ENCODE measurements around the gene SH3GL1. TPM values are rescaled to one million over a fixed set of nuclear protein-coding genes. Genes with fewer than 3 reads are reported as not detected.

The SH3GL1 gene, protein sequence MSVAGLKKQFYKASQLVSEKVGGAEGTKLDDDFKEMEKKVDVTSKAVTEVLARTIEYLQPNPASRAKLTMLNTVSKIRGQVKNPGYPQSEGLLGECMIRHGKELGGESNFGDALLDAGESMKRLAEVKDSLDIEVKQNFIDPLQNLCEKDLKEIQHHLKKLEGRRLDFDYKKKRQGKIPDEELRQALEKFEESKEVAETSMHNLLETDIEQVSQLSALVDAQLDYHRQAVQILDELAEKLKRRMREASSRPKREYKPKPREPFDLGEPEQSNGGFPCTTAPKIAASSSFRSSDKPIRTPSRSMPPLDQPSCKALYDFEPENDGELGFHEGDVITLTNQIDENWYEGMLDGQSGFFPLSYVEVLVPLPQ
- total RNA-seq, result 10 to 100 TPM; 48.2 to 67.7 (median 53.0) TPM

DNA sequence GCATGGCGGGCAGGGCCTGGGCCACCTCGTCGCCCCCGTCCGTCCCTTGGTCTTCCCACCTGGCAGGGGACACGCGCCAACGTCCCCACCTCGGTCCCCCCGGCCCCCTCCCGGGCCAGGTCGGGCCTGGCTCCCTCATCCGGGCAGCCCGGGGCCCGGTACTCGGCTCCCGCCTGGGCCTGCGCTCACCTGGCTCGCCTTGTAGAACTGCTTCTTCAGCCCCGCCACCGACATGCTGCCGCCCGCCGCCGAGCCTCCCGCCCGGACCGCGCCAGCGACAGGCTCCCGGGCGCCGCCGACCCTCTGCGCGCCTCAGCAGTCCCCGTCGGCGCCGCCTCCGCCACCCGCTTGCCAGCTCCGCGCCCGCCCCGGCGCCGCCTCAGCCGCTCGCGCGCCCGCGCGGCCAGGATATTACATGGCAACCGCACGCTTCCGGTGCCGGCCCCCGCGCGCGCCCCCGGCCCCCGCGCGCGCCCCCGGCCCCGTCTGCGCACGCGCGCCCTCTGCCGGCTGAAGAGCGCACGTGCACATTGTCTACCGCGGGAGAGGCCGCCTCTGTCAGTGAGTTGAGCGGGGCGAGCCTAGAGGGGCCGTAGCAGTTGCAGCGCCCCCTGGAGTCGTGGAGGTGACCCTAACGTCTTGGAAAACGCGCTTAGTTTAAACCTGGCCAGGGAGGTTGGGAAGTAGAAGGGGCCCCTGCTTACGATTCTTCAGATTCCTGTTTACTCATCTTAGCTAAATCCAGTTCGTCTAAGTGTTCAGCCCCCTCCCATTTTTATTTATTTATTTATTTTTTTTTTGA, at the start of gene SH3GL1:
TSS of gene SH3GL1 (minus strand) at position 413 of the 802 bp plus-strand sequence. CDS start at position 234, 179 bp downstream.
- H3K9me3 ChIP-seq, result no peaks in the 10 kb centered on the region
- WGBS, 2 donors (ENCODE audit: low coverage in 1 of 2), result 2 to 4% methylated on average over 4 to 9 of the region's 90 CpGs
- peaks cover 3 to 71% (median 30%) of the 10 kb centered on the region in 3 donors for H3K4me1 ChIP-seq
- peak; percentile 79 for ATAC-seq
- H3K27ac ChIP-seq, result peak within 1 kb of the TSS; percentile 96 to 99 (median 98)
- no peaks in the 10 kb centered on the region for H3K27me3 ChIP-seq
- H3K4me3 ChIP-seq, result peak within 1 kb of the TSS; percentile 84 to 97
- H3K36me3 ChIP-seq, result peaks cover 0 to 9% of the 10 kb centered on the region in 2 donors
- peak; percentile 60 to 88 for TF ChIP-seq POLR2A (IDR thresholded peaks at IDR 0.05)
- TF ChIP-seq, protein P1, sequence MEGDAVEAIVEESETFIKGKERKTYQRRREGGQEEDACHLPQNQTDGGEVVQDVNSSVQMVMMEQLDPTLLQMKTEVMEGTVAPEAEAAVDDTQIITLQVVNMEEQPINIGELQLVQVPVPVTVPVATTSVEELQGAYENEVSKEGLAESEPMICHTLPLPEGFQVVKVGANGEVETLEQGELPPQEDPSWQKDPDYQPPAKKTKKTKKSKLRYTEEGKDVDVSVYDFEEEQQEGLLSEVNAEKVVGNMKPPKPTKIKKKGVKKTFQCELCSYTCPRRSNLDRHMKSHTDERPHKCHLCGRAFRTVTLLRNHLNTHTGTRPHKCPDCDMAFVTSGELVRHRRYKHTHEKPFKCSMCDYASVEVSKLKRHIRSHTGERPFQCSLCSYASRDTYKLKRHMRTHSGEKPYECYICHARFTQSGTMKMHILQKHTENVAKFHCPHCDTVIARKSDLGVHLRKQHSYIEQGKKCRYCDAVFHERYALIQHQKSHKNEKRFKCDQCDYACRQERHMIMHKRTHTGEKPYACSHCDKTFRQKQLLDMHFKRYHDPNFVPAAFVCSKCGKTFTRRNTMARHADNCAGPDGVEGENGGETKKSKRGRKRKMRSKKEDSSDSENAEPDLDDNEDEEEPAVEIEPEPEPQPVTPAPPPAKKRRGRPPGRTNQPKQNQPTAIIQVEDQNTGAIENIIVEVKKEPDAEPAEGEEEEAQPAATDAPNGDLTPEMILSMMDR (IDR thresholded peaks at IDR 0.05), result peak in 3 of 4 experiments; percentile 88 to 99 (median 98)
- TF ChIP-seq EP300 (IDR thresholded peaks at IDR 0.05), result no peak
- peak; percentile 57 for TF ChIP-seq POLR2AphosphoS5 (IDR thresholded peaks at IDR 0.05)

DNA sequence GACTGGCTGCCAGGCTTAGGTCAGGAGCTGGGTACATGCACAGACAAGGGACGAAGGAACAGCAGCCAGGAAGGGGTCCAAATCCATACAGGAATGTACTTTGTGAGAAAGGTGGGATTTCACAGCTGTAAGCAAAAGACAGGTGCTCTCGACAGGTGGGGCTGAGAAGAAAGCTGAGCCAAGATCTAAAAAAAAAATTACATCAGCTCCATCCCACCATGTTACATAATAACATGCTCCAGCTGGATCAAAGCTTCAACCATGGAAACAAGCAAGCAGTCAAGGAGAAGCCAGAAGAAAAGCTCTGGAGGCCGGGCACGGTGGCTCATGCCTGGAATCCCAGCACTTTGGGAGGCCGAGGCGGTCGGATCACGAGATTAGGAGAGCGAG, 49.3 kb upstream of the SH3GL1 start:
- H3K9me3 ChIP-seq, result no peaks in the 10 kb centered on the region
- TF ChIP-seq, protein P1 (IDR thresholded peaks at IDR 0.05), result no peak
- TF ChIP-seq EP300 (IDR thresholded peaks at IDR 0.05) (no peak), POLR2A (IDR thresholded peaks at IDR 0.05) (no peak), POLR2AphosphoS5 (IDR thresholded peaks at IDR 0.05) (no peak)
- ATAC-seq, result no peak
- H3K27ac ChIP-seq, result peak overlapping the region; percentile 15 to 85 (median 76)
- H3K4me1 ChIP-seq, result peaks cover 0 to 41% (median 12%) of the 10 kb centered on the region in 3 donors
- no peaks in the 10 kb centered on the region for H3K27me3 ChIP-seq
- peaks cover 0 to 100% of the 10 kb centered on the region in 2 donors for H3K36me3 ChIP-seq
- no peak overlapping the region for H3K4me3 ChIP-seq
- 50% methylated on average over 9 of the region's 9 CpGs; no CpG with 5 or more reads in 1 of the 2 donors for WGBS, 2 donors (ENCODE audit: low coverage in 1 of 2)

DNA sequence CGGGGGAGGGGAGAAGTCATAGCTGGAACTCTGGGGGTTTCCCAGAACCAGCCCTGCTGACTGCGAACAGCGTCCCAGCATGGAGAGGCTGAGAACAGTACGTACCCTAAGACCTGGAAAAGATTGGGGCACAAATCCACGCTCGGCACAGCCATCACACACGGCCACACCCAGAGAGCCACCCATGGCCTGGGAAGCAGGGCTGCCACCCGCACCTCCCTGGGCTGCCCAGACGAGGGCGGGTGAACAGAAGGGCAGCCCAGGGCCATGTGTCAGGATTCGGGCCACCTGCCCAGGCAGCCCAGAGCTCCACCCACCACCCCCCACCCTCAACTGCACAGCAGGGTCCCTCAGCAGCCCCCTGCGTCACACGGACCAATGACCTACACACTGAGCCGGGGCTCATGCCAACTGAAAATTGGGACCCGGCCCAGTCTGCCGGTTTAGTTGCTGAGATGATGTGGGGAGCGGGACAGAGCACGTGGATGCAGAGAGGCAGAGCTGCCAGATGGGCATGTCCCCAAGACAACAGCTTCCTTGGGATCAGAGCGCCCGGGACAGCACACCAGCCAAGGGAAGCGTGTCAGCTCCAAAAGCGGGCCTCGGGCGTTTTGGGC, 48.8 kb upstream of the SH3GL1 start:
- H3K4me1 ChIP-seq, result peaks cover 0 to 36% (median 12%) of the 10 kb centered on the region in 3 donors
- TF ChIP-seq, protein P1 (IDR thresholded peaks at IDR 0.05), result peak in 3 of 4 experiments; percentile 29 to 39 (median 34)
- TF ChIP-seq POLR2A (IDR thresholded peaks at IDR 0.05) (no peak), POLR2AphosphoS5 (IDR thresholded peaks at IDR 0.05) (peak; percentile 20), EP300 (IDR thresholded peaks at IDR 0.05) (no peak)
- ATAC-seq, result peak; percentile 82
- no peak overlapping the region for H3K4me3 ChIP-seq
- no peaks in the 10 kb centered on the region for H3K9me3 ChIP-seq
- 0 to 24% methylated on average over 1 to 8 of the region's 24 CpGs for WGBS, 2 donors (ENCODE audit: low coverage in 1 of 2)
- H3K27me3 ChIP-seq, result no peaks in the 10 kb centered on the region
- H3K27ac ChIP-seq, result peak overlapping the region; percentile 72 to 85 (median 76)
- peaks cover 0 to 100% of the 10 kb centered on the region in 2 donors for H3K36me3 ChIP-seq

DNA sequence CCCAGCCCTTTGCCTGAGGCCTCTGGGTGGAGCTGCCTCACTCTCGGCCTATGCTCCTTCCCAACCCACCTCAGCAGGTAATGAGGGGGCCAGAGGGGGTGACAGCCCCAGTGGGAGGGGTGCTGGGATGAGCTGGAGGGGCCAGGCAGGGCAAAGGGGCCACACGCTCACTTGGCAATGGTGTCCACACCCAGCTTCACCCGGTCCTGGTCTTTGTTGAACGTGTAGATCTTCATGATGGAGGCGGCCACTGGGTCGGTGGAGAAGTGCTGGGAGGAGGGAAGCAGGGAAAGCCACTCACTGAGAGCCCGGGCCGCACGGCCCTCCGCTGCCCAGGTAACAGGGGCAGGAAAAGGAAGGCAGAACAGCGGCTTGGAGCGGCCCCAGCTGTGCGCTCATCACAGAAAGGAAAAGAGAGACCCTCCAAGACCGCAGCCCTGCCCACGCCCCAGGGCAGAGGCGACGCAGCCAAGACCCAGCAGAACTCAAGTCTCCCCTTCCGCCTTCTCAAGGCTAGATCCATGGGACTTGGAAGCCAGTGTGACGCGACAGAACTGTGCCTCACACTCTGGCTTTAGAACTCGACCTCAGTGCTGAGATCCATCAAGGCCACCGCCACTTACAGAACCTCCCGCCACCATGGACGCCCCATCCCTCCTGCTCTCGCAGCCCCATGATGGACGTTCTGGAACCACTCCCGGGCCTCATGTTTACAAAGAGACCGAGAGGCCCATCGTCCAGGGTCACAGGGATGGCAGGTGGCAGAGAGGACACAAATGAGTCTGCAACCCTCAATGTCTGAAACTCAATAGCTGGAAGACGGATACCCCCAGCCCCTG, 48.0 kb upstream of the SH3GL1 start:
- peaks cover 0 to 29% (median 12%) of the 10 kb centered on the region in 3 donors for H3K4me1 ChIP-seq
- H3K36me3 ChIP-seq, result peaks cover 0 to 97% of the 10 kb centered on the region in 2 donors
- WGBS, 2 donors (ENCODE audit: low coverage in 1 of 2), result 20% methylated on average over 1 of the region's 30 CpGs; no CpG with 5 or more reads in 1 of the 2 donors
- peak overlapping the region; percentile 72 to 85 (median 76) for H3K27ac ChIP-seq
- H3K9me3 ChIP-seq, result no peaks in the 10 kb centered on the region
- no peak for ATAC-seq
- H3K4me3 ChIP-seq, result no peak overlapping the region
- no peak for TF ChIP-seq EP300 (IDR thresholded peaks at IDR 0.05)
- no peak for TF ChIP-seq POLR2AphosphoS5 (IDR thresholded peaks at IDR 0.05)
- TF ChIP-seq, protein P1 (IDR thresholded peaks at IDR 0.05), result no peak
- TF ChIP-seq POLR2A (IDR thresholded peaks at IDR 0.05), result no peak
- no peaks in the 10 kb centered on the region for H3K27me3 ChIP-seq

All from gastroesophageal sphincter (tissue), 4 donors.